ENCODE results near the gene EFHC1.
"Not testable (repeated sequence)": the region's sequence is repeated elsewhere in the genome, so short reads cannot be mapped to it uniquely, and the experiment has no call there.

Gene EFHC1

GRCh38 chr6:52418606-52419005, 1.5 kb upstream of the EFHC1 start:
- no peak for TF ChIP-seq CTCF (conservative IDR thresholded peaks at IDR 0.05; ENCODE audit: low read depth, low read length)
- H3K4me3 ChIP-seq (ENCODE audit: low read length), result no peak overlapping the region
- no peak for DNase-seq (ENCODE audit: low read depth)

DNA sequence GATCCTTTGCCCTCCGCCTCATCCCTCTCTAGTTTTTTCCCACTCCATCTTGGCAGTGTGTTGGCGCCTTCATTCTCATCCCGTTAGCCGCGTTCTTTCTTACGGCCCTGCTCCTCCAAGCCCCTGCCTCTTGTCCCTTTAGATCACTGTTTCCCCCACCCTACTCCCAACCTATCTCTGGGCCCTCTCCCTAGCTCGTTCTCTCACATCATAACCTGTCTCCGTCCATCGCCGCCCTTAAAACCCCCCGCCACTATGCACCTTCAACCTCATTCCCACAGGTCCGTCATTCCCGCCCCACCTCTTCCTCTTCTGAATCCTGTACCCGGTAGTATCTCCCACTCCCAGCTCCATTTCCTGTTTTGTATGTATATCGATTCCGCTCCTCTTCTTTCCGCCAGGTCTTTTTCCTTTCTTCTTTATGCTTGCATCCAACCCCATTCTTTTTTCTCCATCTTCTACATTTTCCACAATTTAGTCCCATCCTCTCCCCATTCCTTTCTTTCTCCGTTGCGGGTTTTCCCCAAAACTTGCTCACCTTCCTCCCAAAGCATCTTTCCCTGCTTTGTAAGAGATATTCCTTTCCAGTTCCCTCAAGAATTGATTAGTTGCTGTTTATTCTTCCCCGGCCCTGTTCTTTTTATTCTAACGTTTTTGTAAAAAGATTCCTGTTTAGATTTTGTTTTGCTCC, 671 bp downstream of the EFHC1 start:
- no peak for TF ChIP-seq CTCF (conservative IDR thresholded peaks at IDR 0.05; ENCODE audit: low read depth, low read length)
- DNase-seq (ENCODE audit: low read depth), result no peak
- peak overlapping the region; percentile 95 for H3K4me3 ChIP-seq (ENCODE audit: low read length)

DNA sequence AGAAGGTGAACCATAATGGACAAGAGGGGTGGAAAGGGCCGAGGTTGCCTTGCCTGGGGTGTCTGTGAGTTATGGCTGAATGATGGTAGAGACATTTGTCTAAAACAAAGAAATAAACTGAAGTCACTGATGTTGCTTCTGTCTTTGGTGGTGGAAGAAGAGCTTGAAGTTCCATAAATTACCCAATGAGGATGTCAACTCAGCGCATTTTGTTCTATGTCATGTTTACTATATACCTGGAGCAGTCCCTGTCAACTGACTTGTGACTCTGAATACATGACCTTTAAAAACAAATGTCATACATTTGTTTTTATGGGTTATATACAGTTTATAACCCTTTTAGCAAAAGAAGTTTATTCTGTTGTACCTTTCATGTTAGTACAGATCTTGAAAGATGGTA, 2.0 kb downstream of the EFHC1 start:
- no peak for TF ChIP-seq CTCF (conservative IDR thresholded peaks at IDR 0.05; ENCODE audit: low read depth, low read length)
- DNase-seq (ENCODE audit: low read depth), result no peak
- H3K4me3 ChIP-seq (ENCODE audit: low read length), result no peak overlapping the region

DNA sequence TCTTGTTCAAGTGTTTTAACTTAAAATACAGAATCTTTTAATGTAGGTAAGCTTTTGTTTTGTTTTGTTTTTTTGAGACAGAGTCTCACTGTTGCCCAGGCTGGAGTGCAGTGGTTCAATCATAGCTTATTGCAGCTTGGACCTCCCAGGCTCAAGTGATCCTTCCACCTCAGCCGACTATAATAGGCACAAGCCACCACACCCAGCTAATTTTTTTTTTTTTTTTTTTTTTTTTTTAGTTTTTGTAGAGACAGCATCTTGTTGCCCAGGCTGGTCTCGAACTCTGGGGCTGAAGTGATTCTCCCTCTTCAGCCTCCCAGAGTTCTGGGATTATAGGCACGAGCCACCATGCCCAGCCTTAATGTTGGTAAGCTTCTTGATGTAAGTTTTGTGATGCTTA, 3.3 kb downstream of the EFHC1 start:
- H3K4me3 ChIP-seq (ENCODE audit: low read length), result no peak overlapping the region
- DNase-seq (ENCODE audit: low read depth), result no peak
- no peak for TF ChIP-seq CTCF (conservative IDR thresholded peaks at IDR 0.05; ENCODE audit: low read depth, low read length)

GRCh38 chr6:52423971-52424381, 3.8 kb downstream of the EFHC1 start:
- peak; percentile 69 for DNase-seq (ENCODE audit: low read depth)
- H3K4me3 ChIP-seq (ENCODE audit: low read length), result peak overlapping the region; percentile 2
- no peak for TF ChIP-seq CTCF (conservative IDR thresholded peaks at IDR 0.05; ENCODE audit: low read depth, low read length)

DNA sequence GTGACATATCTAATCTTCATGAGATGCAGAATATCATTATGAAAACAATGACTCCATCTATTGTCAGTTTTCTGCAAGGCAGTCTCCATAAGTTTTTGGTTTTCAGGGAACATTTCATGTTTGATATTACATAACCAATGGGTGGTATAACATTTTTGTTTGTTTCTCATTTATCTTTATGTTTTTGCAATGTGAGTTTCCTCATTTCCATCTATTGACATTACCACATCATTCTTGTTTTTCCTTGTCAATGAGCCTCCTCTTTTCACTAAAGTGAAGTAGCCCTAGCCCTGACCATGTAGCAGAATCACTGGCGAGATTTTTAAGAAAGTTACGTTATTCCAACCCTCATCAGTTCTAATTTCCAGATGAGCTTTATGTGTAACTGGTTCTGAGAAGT, 4.4 kb downstream of the EFHC1 start:
- TF ChIP-seq CTCF (conservative IDR thresholded peaks at IDR 0.05; ENCODE audit: low read depth, low read length), result no peak
- no peak for DNase-seq (ENCODE audit: low read depth)
- H3K4me3 ChIP-seq (ENCODE audit: low read length), result no peak overlapping the region

DNA sequence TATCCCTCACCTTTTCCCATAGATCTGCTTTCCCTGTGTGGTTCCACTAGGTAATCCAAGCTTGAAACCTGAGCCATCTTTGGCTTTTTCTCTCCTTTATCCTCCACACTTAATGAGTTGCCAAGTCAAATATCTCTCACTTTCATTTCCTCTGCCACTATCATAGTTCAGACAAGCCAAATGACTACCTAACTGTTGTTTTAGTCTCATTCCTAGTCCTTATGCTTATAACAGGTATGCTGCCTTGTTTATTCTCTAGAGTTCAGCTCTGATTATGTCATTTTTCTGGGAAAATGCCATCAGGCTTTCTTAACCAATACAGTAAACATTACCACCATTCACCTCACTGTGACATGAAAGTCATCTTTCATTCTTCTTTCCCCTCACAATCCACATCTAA, 6.5 kb downstream of the EFHC1 start:
- TF ChIP-seq CTCF (conservative IDR thresholded peaks at IDR 0.05; ENCODE audit: low read depth, low read length), result no peak
- no peak for DNase-seq (ENCODE audit: low read depth)
- no peak overlapping the region for H3K4me3 ChIP-seq (ENCODE audit: low read length)

DNA sequence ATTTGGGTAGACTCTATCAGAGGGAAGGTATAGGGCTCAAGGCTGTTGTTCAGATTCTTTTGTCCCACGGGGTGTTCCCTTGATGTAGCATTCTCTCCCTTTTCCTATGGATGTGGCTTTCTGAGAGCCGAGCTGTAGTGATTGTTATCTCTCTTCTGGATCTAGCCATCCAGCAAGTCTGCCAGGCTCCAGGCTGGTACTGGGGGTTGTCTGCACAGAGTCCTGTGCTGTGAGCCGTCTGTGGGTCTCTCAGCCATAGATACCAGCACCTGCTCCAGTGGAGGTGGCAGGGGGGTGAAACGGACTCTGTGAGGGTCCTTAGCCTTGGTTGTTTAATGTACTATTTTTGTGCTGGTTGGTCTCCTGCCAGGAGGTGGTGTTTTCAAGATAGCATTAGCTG, 13.2 kb downstream of the EFHC1 start:
- not testable (repeated sequence) for H3K4me3 ChIP-seq (ENCODE audit: low read length); DNase-seq (ENCODE audit: low read depth)

Data from retinal pigment epithelial cell (primary cell).